K562 (cell line): Measurements from ENCODE around the gene LOC128125822.

ENCODE experiments used
- CHD1 ChIP-seq: fragments of 200-600 bp; sonication (generic); IDR thresholded peaks from one replicate; pipeline ENCODE4 v1.6.1; 2012; ENCODE audit warnings: mild to moderate bottlenecking, moderate library complexity, low read length, inconsistent platforms
- COPS2 ChIP-seq: fragments of 450-650 bp; conservative IDR thresholded peaks from 2 replicates; pipeline ENCODE4 v1.6.1; 2016; ENCODE audit warnings: mild to moderate bottlenecking, moderate library complexity
- DMBX1 ChIP-seq: fragments of 250-450 bp; sonication (Bioruptor Pico); IDR thresholded peaks from 2 replicates; pipeline ENCODE4 v1.8.0; 2022; ENCODE audit warnings: inconsistent platforms, mild to moderate bottlenecking, moderate library complexity, borderline replicate concordance
- ERF ChIP-seq: fragments of 450-650 bp; formaldehyde crosslinking; IDR thresholded peaks from 2 replicates; pipeline ENCODE4 v1.4.0; 2020; ENCODE audit warnings: mild to moderate bottlenecking, mixed read lengths
- ETV6 ChIP-seq, 3 experiments: fragments of 150-350 bp in 1 of 3; sonication (generic) in 1 of 3; formaldehyde crosslinking in 1 of 3; IDR thresholded peaks; 2 replicates each; pipeline versions ENCODE4 v1.6.1 to v1.8.0; 2014 to 2022; ENCODE audit warnings: borderline replicate concordance in 2 of 3, low read depth in 2 of 3, antibody characterized with exemption in 1 of 3, low read length in 1 of 3, mild to moderate bottlenecking in 1 of 3, missing genetic modification reagents in 1 of 3
- NR4A1 ChIP-seq, 2 experiments: fragments of 250-450 bp in 1 of 2; fragments of 450-650 bp in 1 of 2; sonication (Bioruptor Pico) in 1 of 2; IDR thresholded peaks; 2 replicates each; pipeline versions ENCODE4 v1.4.0 to v1.6.1; 2016 to 2020; ENCODE audit warnings: mild to moderate bottlenecking in 2 of 2, missing compliant biosample characterization in 1 of 2, missing genetic modification characterization in 1 of 2, moderate library complexity in 1 of 2
- PURB ChIP-seq: sonication (generic); formaldehyde crosslinking; IDR thresholded peaks from 2 replicates; pipeline ENCODE4 v1.9.0; 2021; ENCODE audit warnings: low read depth, mild to moderate bottlenecking, missing genetic modification reagents
- SAFB2 ChIP-seq: fragments of 200-400 bp; formaldehyde crosslinking; IDR thresholded peaks from 2 replicates; pipeline ENCODE4 v1.6.1; 2018; ENCODE audit warnings: borderline replicate concordance, low read length, low read depth, moderate library complexity; ENCODE audit not compliant: severe bottlenecking
- SRSF3 ChIP-seq: fragments of 200-400 bp; formaldehyde crosslinking; IDR thresholded peaks from 2 replicates; pipeline ENCODE4 v1.6.1; 2016; ENCODE audit warnings: mild to moderate bottlenecking, low read length, moderate library complexity; ENCODE audit not compliant: insufficient read depth
- ZKSCAN8 ChIP-seq: fragments of 200-800 bp; sonication (Bioruptor generic); IDR thresholded peaks from 2 replicates; pipeline ENCODE4 v1.6.1; 2016; ENCODE audit warnings: missing genetic modification characterization, missing compliant biosample characterization
- ZNF274 ChIP-seq: IDR thresholded peaks from 2 replicates; pipeline ENCODE4 v1.6.1; 2011; ENCODE audit warnings: low read depth, mild to moderate bottlenecking, low read length, moderate library complexity, borderline replicate concordance
- TF ChIP-seq, protein P1 (sequence below): sonication (generic); formaldehyde crosslinking; IDR thresholded peaks from 2 replicates; pipeline ENCODE4 v1.8.1; 2023; ENCODE audit warnings: mild to moderate bottlenecking, missing genetic modification reagents
- TF ChIP-seq, protein P2 (sequence below), 2 experiments: fragments of 450-650 bp in 1 of 2; sonication (generic) in 1 of 2; formaldehyde crosslinking in 1 of 2; IDR thresholded peaks; 2 replicates each; pipeline versions ENCODE4 v1.7.1 to v1.9.0; 2016 to 2022; ENCODE audit warnings: inconsistent platforms in 1 of 2, mild to moderate bottlenecking in 1 of 2, missing genetic modification reagents in 1 of 2

Gene LOC128125822

DNA sequence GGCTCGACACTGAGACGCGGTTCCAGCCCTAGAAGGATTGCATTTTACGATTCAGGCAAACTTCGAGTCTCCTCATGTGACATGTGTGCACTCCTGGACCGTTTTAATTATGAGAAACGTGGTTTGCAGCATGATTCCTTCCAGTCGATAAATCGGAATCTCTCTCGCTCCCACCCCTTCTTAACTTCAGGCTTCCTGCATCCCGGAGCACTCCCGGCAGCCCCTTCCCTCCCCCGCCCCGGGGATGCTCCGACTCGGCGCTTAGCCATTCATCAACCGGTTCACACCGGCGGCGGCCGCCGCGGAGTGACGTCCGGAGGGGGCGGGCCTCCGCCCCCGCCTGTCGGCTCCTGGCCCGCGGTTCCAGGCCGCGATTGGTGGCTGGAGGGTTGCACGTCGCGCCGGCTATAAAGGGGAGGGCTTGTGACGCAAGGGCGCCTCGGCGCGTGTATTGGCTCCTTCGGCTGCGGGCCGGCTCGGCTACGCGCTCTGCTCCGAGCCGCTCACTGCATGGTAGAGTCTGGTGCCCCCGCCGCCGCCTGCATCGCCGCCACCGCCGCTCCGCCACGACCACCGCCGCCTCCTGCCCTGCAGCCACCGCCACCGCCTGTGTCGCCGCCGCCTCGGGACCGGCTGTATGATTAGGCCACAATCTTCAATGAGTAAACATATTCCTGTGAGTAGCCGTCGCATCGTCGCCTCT lies at the start of gene LOC128125822, which contains the start of gene PTP4A1 (continued):
- TF ChIP-seq, protein P1, sequence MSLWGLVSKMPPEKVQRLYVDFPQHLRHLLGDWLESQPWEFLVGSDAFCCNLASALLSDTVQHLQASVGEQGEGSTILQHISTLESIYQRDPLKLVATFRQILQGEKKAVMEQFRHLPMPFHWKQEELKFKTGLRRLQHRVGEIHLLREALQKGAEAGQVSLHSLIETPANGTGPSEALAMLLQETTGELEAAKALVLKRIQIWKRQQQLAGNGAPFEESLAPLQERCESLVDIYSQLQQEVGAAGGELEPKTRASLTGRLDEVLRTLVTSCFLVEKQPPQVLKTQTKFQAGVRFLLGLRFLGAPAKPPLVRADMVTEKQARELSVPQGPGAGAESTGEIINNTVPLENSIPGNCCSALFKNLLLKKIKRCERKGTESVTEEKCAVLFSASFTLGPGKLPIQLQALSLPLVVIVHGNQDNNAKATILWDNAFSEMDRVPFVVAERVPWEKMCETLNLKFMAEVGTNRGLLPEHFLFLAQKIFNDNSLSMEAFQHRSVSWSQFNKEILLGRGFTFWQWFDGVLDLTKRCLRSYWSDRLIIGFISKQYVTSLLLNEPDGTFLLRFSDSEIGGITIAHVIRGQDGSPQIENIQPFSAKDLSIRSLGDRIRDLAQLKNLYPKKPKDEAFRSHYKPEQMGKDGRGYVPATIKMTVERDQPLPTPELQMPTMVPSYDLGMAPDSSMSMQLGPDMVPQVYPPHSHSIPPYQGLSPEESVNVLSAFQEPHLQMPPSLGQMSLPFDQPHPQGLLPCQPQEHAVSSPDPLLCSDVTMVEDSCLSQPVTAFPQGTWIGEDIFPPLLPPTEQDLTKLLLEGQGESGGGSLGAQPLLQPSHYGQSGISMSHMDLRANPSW (CRISPR knock-in tag), result no peak
- TF ChIP-seq NR4A1 (CRISPR knock-in tag; IDR thresholded peaks at IDR 0.05) (no peak), NR4A1 (tag; IDR thresholded peaks at IDR 0.05) (no peak), SRSF3 (no peak), ZKSCAN8 (CRISPR knock-in tag) (no peak), DMBX1 (CRISPR knock-in tag) (no peak), COPS2 (no peak), SAFB2 (no peak), ZNF274 (no peak; the same call in 1 of the 2 replicates), PURB (CRISPR knock-in tag) (no peak), ERF (CRISPR knock-in tag) (0 out of 2 replicates have a peak, but pooled peaks have one; percentile 74), ETV6 (IDR thresholded peaks at IDR 0.05; ENCODE audit: borderline replicate concordance in 1 of 2, low read depth in 2 of 2, low read length in 1 of 2) (no peak), ETV6 (CRISPR knock-in tag; IDR thresholded peaks at IDR 0.05; ENCODE audit: borderline replicate concordance) (peak; percentile 65; the same call in 1 of the 2 replicates), CHD1 (no peak)
- TF ChIP-seq, protein P2, sequence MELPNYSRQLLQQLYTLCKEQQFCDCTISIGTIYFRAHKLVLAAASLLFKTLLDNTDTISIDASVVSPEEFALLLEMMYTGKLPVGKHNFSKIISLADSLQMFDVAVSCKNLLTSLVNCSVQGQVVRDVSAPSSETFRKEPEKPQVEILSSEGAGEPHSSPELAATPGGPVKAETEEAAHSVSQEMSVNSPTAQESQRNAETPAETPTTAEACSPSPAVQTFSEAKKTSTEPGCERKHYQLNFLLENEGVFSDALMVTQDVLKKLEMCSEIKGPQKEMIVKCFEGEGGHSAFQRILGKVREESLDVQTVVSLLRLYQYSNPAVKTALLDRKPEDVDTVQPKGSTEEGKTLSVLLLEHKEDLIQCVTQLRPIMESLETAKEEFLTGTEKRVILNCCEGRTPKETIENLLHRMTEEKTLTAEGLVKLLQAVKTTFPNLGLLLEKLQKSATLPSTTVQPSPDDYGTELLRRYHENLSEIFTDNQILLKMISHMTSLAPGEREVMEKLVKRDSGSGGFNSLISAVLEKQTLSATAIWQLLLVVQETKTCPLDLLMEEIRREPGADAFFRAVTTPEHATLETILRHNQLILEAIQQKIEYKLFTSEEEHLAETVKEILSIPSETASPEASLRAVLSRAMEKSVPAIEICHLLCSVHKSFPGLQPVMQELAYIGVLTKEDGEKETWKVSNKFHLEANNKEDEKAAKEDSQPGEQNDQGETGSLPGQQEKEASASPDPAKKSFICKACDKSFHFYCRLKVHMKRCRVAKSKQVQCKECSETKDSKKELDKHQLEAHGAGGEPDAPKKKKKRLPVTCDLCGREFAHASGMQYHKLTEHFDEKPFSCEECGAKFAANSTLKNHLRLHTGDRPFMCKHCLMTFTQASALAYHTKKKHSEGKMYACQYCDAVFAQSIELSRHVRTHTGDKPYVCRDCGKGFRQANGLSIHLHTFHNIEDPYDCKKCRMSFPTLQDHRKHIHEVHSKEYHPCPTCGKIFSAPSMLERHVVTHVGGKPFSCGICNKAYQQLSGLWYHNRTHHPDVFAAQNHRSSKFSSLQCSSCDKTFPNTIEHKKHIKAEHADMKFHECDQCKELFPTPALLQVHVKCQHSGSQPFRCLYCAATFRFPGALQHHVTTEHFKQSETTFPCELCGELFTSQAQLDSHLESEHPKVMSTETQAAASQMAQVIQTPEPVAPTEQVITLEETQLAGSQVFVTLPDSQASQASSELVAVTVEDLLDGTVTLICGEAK (IDR thresholded peaks at IDR 0.05), result no peak
- TF ChIP-seq, protein P2 (CRISPR knock-in tag; IDR thresholded peaks at IDR 0.05), result no peak
